Stimulated activated CD8-positive, alpha-beta memory T cell treated with anti-CD3 and anti-CD28 coated beads, Interleukin-2, amount 100 ng/mL, for 1 hour (primary cell): Measurements from ENCODE around the gene GORASP2.

ENCODE experiments used
- DNase-seq, 2 donors: peaks; one replicate each; pipeline ENCODE4 v3.0.0-alpha.2; 2020; ENCODE audit warnings: low read depth in 2 of 2

Gene GORASP2

DNA sequence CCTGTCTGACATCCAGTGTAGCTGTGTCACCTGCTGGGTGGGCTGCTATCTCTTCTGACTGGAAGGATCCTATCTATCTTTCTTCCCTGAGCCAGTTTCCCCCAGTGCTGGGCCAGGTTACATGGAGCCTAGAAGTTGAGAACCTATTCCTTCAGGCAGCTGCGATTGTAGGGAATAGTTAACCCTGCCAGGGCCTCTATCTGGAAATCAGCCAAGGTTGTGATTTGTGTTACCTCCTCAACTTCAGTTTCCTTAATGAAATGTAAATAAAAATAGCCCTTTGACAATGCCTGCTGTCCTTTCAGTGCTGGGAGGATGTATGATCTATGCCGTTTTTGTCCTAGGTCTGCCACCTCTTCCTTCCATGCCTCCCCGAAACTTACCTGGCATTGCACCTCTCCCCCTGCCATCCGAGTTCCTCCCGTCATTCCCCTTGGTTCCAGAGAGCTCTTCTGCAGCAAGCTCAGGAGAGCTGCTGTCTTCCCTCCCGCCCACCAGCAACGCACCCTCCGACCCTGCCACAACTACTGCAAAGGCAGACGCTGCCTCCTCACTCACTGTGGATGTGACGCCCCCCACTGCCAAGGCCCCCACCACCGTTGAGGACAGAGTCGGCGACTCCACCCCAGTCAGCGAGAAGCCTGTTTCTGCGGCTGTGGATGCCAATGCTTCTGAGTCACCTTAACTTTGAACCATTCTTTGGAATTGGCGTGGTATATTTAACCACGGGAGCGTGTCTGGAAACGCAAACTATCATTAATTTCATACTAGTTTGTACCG, 36.6 kb downstream of the GORASP2 start:
- no peak for DNase-seq

GRCh38 chr2:170966648-170967396, 37.8 kb downstream of the GORASP2 start:
- DNase-seq, result no peak

- DNase-seq, result no peak
These were observed 38.5 kb downstream of the GORASP2 start for GRCh38 chr2:170967553-170967952.

DNA sequence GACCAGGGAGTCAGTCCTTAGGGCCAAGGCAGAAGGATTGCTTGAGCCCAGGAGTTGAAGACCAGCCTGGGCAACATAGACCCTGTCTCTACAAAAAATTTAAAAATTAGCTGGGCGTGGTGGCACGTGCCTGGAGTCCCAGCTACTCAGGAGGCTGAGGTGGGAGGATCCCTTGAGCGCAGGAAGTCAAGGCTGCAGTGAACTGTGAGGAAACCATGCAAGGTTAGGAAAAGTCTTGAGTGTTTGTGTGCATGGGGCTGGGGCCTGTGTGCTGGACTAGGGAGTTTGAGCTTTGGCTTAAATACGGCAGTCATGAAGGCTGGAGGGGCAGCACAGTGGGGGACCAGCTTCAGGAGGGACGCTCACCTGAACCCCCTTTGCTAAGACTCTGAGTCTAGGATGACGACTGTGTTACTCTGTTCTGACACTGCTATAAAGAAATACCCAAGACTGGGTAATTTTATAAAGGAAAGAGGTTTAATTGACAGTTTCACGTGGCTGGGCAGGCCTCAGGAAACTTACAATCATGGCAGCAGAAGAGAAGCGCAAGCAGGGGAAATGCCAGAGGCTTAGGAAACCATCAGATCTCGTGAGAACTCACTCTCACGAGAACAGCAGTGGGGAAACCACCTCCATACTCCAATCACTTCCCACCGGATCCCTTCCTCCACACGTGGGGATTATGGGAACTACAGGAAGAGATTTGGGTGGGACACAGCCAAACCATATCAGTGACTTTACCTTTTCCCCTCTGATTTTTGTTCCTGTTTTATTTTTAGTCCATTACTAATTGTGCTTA, 39.4 kb downstream of the GORASP2 start:
- no peak for DNase-seq

DNA sequence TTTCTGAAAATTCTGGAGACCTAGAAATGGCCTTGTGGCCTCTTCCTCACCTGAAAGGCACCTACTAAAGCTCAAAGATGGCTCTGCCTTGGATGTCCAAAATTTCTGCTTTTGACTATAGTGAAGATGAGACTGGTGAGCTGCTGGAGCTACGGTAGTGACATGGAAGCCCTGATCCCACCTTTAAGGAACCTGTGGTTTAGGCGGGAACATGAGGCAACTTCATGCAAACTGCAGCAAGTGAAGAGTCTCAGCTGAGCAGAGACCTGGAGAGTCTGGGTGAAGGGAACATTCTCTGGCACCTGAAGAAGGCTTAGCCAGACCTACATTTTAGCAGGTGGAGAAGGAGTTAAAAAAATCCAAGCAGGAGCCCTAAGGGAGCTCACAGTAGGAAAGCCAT, 40.0 kb downstream of the GORASP2 start:
- no peak for DNase-seq

- no peak for DNase-seq
These were observed 40.9 kb downstream of the GORASP2 start for GRCh38 chr2:170969872-170970496.

DNA sequence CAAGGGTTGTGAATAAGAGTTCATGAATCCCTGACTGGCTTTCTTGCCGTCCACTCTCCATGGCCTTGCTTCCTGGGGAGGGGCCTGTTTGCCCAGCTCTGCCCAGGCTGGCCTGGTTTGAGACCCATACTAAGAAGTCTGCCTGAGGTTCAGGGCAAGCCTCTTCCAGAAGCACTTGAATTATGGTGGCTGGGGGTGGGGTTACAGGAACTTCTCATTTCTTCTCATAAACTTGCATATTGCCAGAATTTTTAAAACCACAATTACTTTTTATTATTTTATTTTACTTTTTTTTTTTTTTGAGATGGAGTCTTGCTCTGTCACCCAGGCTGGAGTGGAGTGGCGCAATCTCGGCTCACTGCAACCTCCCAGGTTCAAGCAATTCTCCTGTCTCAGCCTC, 42.0 kb downstream of the GORASP2 start:
- no peak for DNase-seq

GRCh38 chr2:170972296-170973224, 43.5 kb downstream of the GORASP2 start:
- DNase-seq, result no peak

GRCh38 chr2:170973225-170973491, 44.1 kb downstream of the GORASP2 start:
- no peak for DNase-seq

- DNase-seq, result peak; percentile 73 to 76
These were observed 44.6 kb downstream of the GORASP2 start for GRCh38 chr2:170973492-170974303.

- no peak for DNase-seq
These were observed 45.4 kb downstream of the GORASP2 start for GRCh38 chr2:170974304-170974993.

DNA sequence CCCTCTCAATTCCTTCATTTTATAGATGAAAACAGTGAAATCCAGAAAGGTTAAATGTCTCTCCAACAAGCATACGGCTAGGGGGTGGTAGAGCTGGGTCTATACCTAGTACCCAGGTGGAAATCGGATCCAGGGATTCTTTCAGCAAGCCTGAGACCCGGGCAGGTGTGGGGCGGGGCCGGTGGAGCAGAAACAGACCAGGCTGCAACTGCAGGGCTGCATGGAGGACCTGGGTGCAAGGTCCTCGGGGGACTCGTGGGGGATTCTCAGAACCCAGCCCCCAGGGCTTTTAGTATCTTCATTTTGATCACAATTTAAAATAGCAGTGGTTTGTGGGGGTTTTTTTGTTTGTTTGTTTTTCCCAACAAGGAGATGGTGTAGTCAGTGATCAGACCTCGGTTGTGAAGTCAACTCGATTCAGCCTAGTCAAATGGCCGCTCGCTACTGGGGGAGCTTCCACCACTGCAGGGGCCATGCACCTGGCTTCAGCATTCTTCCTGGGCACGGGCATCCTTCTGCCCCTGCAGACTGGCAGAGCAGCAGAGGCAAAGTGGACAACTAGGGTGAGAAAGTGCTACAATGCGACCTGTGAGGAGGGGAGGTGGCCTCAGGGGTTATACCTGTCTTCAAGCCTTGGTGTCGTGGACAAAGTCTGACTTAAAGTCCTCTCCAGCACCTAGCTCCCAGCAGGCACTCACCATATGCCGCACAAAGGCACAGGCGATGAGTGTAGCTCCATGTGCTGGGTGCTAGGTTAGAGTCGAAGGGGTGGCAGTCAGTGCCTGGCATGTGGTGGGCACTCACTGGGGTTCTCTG, 46.3 kb downstream of the GORASP2 start:
- no peak for DNase-seq

DNA sequence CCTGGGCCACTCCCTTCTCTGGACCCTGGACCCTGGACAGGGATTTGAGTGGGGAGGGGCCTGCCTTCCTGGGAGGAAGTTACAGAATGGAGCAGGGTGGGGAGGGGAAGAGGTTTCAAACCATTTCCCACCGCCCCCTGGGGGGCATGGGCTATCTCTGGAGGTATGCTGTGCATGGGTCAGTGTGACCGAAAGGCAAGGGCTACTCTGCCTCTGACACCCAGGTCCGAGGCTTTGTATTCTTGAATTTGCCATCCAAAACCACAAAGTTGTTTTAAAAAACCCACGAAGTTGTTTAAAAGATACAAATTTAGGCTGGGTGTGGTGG, 46.9 kb downstream of the GORASP2 start:
- DNase-seq, result no peak

DNA sequence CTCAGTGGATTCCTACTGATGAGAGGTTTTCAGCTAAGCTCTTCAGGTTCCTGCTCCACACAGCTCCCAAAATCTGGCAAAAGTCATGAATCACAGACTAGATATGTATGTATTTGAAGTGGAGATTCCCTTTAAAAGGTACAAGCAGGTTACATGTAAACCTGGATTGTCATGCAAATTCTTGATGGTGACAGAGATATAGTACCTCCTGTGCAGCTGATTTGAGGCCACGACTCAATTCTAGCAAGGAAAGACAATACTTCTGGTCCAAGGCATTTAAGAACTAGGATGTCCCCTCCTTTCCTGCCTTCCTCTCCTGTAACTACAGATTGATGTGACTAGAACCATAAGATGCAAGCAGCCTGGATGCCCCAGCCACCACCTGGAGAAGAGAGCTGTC, 55.0 kb downstream of the GORASP2 start:
- DNase-seq, result no peak

GRCh38 chr2:170985407-170985806, 56.4 kb downstream of the GORASP2 start:
- DNase-seq, result no peak

DNA sequence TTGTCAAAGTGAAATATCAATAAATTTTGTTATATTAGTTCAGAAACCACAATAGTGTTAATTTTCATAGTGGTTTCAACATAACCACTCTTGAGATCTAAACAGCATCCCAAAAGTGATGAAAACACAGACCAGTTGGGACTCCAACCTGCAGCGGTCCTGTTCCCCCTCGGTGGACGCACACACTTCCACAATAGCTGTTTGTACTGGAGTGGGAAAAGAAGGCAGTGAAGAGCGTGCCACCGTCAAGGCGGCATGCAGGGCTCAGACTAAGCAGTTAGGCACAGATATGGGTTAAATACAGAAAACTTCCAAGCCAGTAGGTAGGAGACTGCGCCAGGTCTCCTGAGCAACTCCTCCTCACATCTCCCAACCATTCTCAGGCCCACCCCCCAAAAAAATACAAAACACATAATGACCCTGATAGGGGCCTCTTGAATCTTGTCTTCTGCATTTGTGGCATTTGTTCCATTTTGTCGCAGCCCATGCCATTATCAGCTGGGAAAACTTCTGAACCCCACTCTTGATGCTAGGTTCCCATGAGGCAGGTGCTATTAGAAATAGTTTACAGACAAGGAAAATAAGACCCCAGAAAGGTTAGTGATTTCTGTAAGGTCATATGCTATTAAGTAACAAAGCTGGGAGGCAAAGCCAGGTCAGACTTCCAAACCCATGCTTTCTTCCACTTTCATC, 57.7 kb downstream of the GORASP2 start:
- no peak for DNase-seq

DNA sequence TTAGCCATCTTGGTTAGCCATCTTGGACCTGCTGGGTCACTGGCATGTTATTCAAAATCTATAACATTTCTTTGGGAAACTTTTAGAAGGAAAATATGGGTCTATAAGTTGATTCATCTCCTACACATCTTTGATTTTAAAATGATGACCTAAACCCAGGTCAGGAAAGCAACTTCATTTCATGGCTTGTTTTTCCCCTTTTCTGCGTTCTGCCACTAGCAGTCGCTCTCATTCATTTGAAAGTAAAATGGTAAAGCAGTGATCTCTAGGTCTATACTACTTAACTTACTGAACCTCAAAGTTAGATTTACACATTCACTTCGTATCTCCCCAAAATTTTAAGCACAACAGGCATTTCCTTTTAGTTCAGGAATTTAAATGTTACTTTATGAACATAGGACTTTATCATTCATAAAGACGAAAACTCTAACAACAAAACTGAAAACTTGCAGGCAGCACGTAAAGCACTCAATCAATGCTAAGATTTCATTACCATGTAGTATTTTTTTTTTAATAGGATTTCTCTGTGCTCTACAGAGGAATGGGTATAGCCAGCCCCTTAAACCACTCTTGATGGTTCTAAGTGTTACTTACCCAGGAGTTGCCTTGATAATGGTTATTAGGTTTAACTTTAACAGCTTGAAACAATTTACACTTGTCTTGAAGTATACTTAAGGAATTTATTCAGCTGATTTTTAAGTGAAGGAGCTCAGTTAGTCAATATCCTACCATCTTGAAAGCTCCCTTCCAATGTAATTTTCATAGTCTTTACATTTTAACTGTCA, 62.5 kb downstream of the GORASP2 start:
- DNase-seq, result no peak

GRCh38 chr2:170996316-170996715, 67.3 kb downstream of the GORASP2 start:
- no peak for DNase-seq
